Nephron progenitor cell (in vitro differentiated cells): ENCODE data around the gene SBF1.

ENCODE experiments used
- DNase-seq: peaks from one replicate; pipeline ENCODE4 v3.0.0; 2021
- H3K27ac Mint-ChIP-seq: 2 replicates; pipeline ENCODE4 v1.8.0; 2021; ENCODE audit warnings: mild to moderate bottlenecking, moderate library complexity, mixed read lengths
- H3K27me3 Mint-ChIP-seq: 2 replicates; pipeline ENCODE4 v1.8.0; 2021; ENCODE audit warnings: mild to moderate bottlenecking, low read depth, mixed read lengths; ENCODE audit not compliant: poor library complexity
- H3K36me3 Mint-ChIP-seq: 2 replicates; pipeline ENCODE4 v1.8.0; 2021; ENCODE audit warnings: low read depth, mixed read lengths
- H3K4me1 Mint-ChIP-seq: 2 replicates; pipeline ENCODE4 v1.8.0; 2021; ENCODE audit warnings: mixed read lengths
- H3K4me3 Mint-ChIP-seq: 2 replicates; pipeline ENCODE4 v1.8.0; 2021; ENCODE audit warnings: mild to moderate bottlenecking, moderate library complexity, mixed read lengths
- H3K9me3 Mint-ChIP-seq: 2 replicates; pipeline ENCODE4 v1.8.0; 2021; ENCODE audit warnings: mild to moderate bottlenecking, moderate library complexity, mixed read lengths
- TF ChIP-seq, protein P1 (sequence below): fragments of 200-600 bp; sonication (generic); IDR thresholded peaks from 2 replicates; pipeline ENCODE4 v1.5.0; 2021; ENCODE audit warnings: antibody characterized with exemption

Gene SBF1

GRCh38 chr22:50396751-50397370, 78.0 kb downstream of the SBF1 start:
- Mint-ChIP-seq H3K4me3 (peak overlapping the region; percentile 72), H3K27ac (peak overlapping the region; percentile 93), H3K36me3 (peaks cover 46% of the 10 kb centered on the region), H3K27me3 (peaks cover 6% of the 10 kb centered on the region), H3K4me1 (peaks cover 65% of the 10 kb centered on the region), H3K9me3 (no peaks in the 10 kb centered on the region)
- TF ChIP-seq, protein P1, sequence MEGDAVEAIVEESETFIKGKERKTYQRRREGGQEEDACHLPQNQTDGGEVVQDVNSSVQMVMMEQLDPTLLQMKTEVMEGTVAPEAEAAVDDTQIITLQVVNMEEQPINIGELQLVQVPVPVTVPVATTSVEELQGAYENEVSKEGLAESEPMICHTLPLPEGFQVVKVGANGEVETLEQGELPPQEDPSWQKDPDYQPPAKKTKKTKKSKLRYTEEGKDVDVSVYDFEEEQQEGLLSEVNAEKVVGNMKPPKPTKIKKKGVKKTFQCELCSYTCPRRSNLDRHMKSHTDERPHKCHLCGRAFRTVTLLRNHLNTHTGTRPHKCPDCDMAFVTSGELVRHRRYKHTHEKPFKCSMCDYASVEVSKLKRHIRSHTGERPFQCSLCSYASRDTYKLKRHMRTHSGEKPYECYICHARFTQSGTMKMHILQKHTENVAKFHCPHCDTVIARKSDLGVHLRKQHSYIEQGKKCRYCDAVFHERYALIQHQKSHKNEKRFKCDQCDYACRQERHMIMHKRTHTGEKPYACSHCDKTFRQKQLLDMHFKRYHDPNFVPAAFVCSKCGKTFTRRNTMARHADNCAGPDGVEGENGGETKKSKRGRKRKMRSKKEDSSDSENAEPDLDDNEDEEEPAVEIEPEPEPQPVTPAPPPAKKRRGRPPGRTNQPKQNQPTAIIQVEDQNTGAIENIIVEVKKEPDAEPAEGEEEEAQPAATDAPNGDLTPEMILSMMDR = no peak
- DNase-seq = no peak
